G401.6 (cell line): ENCODE data around the gene ASPRV1.

Experiments used
- FAIRE-seq: peaks from 2 replicates; lab custom pipeline; 2012; peaks lifted over from hg19 to GRCh38; lab: Jason Lieb, UNC

Gene ASPRV1

DNA sequence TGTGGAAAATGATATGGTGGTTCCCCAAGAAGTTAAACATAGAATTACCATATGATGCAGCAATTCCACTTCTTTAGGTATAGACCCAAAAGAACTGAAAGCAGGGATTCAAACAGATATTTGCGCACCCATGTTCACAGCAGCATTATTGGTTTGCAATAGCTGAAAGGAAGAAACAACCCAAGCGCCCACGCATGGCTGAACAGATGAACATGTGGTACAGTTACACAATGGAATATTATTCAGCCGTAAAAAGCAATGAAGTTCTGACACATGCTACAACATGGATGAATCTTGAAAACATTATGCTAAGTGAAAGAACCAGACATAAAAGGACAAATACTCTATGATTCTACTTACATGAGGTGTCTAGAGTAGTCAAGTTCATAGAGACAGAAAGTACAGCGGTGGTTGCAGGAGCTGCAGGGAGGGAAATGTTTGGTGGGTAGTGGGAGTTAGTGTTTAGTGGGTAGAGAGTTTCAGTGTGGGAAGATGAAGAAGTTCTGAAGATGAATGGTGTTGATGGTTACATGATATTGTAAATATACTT lies 26.7 kb upstream of the ASPRV1 start:
- FAIRE-seq, result no peak

DNA sequence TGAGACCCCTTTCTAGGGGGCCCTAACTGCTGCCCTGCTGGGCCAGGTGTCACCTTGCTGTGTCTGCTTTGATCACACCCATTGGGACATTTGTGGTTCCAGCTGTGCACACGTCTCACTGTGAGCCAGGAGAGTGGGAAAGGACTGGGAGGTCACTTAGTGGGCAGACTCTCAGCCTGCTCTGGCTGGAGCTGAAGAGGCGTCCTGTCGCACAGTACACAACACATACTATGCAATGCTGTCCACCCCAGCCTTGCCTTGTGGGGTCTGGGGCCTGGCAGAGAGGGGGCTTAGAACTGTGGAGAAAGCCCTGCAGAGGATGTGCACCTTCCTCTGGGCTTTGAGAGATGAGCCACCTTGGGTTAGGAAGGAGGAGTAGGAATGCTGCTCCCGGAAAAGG lies 25.3 kb upstream of the ASPRV1 start:
- no peak for FAIRE-seq

DNA sequence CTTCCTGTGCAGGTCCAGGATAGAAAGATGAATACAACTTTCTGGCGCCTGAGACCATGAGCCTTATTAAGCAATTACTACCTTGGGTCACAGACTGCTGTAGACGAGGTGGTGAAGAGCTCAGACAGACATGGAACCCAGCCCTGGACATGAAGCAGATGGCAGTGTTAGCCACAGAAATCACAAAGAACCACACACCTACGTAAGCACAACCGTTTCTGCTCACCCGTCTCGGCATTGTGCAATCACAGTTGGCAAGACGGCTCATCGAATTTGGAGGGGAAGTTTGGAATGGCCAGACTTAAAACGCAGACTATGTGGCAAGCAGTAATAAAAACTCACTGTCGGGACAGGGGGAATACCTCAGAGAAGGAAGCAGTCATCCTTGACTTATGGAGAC lies 24.3 kb upstream of the ASPRV1 start:
- FAIRE-seq, result no peak

DNA sequence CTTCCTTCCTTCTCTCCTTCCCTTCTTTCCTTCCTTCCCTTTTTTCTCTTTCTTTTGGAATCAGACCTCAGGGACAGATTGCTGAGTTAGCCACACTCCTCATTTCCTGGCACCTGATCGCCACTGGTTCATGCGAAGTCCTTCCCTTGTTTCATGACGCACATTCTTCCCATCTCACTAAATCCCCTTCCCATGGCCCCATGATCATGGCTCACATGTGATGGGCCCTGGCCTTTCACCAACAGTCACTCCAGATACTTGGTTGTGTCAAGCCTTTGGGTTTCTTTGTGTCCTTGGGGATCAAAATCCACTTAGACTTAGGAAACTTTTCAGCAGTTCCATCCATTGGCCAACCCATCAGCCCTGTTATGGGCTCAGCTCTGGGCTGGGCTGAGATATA lies 23.8 kb upstream of the ASPRV1 start:
- no peak for FAIRE-seq

DNA sequence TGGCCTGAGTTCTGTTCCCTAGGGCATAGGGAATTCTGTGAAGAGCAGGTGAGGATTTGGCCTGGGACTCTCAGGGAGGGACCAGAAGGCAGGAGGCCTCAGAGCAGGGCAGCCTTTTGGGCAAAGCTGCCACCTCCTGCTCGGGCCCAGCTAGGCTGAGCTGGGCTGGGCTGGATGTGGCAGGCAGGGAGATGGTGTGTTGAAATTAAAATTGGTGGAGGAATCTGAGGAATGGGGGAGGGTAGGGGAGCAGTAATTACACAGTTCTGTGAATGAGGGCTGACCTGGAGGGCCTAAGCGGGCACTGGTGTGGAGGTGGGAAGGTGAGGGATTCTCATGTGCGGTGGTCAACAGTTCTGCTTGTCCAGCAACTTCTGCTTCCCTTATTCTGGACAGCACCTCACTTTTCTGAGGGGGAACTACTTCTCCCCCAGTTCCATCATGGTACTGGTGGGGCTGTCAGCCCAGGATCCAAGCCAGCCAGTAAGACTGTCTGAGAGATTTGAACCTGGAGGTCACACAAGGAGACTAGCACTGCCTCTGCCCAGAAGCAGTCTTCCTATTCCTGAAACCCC lies 22.0 kb upstream of the ASPRV1 start:
- FAIRE-seq, result no peak

DNA sequence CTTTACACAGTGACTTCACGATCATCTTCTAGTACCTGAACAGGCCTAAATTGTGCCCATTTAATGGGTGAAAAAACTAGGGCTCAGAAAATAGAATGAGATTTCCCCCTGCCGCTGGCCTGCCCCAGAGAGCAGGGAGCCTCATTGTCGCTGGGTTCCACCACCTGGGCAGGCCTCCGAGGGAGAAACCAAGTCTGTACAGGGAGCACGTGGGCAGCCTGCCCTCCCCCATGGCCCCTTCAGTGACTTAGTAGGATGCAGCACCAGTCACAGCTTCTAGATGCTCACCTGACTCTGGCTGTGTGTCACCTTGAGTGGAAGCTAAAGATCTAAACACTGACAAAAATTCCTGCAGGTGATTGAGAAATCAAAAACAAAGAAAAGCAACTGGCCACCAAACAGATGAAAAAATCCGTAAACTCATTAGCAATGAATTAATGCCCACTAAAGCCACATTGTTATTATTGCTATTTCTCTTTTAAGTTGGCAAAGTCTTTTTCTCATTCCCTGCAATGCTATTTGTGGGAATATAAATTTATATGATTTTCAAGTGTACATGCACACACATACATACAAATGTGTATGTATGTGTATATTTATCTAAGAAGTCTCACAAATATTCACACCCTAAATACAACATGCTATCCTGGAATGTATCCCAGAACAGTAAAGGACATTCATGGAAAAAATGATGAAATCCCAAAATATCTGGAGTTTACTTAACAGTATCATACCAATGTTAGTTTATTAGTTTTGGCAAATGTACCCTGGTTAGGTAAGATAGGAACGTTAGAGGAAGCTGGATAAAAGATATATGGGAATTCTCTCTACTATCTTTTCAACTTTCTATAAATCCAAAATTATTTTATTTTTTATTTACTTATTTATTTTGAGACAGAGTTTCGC lies 18.7 kb upstream of the ASPRV1 start:
- no peak for FAIRE-seq

DNA sequence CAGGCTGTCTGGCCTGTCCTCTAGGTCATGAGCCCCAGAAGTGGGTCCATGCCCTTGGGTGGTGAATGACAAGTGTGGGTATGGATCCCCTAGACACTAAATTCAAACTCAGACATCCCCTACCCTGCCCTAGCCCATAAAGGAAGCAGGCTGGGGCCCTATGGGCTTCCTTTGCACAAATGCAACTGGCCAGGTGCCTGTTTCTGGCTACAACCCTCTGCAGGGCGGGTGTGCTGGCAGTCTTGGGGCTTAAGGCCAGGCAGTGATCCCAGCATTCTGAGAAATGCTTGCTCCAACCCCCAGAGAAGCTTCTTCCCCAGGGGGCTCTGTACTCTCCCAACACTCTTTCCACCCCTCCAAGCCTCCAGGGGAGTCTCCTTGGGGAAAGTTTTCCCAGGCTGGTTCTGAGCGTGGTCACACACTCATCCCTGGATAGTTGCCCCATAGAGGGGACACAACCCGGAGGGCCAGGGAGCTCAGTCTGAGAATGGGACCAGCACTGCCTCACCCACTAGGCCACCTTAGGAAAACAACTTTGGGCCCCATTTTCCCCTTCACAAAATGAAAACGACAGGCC lies 16.6 kb upstream of the ASPRV1 start:
- no peak for FAIRE-seq

DNA sequence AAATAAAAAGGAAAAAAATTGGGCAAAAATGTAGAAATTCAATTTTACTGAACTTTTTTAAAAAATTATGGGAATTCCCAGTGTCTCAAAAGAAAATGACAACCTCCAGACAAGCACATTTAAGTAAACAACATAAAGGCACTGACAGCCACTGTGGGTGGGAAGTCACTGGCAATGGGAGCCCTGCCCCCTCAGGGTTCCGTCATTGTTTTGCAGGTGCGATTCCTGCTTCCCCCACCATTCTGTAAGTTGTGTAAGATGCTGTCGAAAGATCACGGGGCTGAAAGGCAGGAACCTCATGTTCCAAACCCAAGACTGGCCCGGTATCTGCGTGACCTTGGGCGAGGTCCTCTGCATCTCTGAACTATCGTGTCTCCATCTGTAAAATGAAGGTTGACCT lies 15.8 kb upstream of the ASPRV1 start:
- FAIRE-seq, result no peak

DNA sequence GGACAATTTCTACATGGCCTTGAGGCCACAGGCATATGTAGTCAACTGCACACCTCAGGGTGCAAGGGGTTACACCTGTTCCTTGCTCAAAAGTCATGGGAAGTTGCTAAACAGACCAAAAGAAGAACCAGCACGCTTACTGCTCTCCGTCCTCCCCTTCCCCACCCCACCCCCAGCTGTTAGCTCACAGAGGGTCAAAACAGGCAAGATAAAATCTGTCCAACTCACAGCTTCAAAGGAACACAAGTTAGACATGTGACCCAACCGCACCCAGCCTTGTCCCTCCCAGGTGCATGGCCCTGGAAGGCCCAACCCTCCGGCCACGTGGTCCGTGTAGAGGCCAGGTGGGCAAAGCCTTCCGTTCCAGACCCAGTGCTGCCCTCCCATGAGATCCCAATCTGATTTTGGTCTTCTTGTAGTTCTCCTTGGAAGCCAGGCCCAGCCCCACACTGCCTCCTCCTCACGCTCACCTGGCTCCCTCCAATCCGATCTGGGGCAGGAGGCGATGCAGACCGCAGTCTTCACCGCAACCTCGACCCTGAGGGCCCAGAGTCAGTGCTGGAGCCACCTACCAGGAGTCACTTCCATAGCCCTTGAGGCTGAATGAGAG lies 14.5 kb upstream of the ASPRV1 start:
- no peak for FAIRE-seq

DNA sequence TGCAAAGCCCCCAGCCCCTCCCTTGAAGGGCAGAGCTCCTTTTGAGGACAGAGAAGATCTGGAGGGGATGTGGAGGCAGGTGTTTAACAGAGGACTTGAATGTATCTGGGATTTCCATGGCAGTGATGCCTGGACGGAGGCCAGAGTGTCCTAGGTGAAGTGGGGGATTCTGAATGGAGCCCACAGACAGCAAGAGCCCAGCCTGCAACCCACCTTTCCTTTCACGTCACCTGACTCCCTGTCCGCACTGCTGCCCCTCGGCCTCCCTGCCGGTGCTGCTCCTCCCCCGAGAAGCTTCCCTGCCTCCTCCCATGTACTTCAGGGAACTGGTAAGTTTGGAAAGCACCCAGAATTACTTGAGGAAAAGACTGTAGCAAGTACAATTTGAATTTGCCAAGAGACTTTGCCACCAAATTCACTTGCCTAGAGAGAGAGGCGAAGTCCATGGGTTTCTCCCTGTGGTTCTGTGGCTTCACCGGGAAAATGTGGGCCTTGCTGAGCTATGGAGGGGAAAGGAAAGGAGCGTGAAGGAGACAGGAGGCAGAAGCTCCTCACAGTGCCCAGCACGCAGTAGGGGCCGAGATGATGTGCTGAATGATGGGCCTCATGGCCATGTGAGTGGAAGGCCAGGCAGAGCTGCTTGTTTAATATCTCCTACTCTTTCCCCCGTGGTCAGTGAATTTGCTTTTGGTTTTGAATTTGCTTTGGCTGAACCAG lies 13.9 kb upstream of the ASPRV1 start:
- FAIRE-seq, result no peak

DNA sequence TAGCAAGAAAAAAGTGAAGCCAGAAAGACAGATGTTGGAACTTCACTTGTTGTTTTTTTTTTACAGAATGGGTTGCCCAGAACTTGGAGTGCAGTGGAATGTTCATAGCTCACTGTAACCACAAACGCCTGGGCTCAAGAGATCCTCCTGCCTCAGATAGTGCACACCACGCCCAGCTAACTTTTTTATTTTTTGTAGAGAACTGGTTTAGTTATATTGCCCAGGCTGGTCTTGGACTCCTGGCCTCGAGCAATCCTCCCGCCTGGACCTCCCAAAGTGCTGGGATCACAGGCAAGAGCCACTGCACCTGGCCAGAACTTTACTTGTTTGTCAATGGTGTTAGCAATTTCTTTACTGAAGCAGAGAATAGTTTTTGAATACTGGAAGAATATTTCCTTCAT lies 11.9 kb upstream of the ASPRV1 start:
- FAIRE-seq, result no peak

DNA sequence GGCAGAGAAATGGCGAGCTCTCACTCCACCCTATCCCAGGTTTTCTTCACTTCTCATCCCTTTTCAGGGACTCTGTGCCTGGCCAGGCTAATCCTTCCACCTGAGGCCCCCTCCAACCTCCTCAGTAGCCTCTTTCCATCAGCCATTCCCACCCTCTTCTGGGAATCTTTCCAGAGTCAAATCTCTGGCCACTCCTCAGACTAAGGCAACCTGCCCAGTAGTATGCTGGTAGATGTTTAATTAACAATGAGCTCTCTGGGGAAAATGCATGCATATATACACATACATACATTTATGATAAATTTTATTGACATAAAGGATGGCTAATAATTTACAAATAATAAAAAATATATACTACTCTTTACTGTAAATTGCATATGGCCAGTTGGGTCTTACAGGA lies 11.4 kb upstream of the ASPRV1 start:
- FAIRE-seq, result no peak

DNA sequence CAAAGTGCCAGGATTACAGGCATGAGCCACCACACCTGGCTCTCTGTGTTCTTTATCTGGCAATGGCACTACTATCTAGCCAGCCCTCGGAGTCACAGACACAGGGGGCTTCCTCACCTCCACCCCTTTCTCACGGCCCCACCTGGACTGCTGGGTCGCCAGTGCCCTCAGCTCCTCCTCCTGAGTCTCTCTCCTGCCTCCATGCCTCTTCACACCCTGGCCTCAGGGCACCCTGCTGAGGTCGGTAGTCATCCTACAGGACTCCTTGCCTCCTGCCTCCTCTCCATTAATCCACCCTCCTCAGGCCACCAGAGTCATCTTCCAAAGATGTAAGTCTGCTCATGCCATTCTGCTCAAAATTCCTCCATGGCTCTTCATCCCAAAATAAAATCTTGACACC lies 8.6 kb upstream of the ASPRV1 start:
- FAIRE-seq, result no peak

DNA sequence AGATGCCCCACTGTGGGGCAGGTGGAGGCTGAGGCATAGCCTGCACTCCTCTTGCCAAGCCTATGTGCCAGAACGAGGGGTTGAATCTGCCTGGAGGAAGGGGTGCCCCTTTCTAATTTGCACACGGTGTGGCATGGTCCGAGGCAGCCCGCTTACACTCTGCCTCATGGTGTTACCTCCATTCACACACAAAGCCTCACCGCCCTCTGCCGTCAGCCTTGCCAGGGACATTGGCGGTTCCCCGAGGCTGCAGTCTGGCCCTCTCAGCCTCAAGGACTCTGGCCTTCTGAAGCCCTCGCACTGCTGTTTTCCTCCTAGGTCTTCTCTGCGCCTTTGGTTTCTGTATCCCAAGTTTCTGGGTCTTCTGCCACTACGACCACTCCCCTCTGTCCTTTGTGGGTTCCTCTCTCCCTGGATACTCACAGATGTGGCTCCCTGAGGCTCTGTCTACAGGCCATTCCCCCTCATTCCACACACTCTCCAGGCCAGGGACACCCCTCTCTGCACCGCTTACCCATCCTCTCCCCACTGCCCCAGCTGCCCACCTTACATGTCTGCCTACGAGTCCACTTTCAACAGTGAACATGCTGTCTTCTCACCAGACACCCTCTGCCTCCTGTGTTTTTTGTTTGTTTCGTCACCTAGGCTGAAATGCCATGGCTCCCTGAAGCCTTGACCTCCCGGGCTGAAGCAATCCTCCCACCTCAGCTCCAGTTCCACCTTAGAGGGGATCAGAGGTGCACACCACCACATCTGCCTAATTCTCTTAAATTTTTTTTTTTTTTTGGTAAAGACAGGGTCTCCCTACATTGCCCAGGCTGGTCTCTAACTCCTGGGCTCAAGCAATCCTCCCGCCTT lies 7.9 kb upstream of the ASPRV1 start:
- FAIRE-seq, result no peak

DNA sequence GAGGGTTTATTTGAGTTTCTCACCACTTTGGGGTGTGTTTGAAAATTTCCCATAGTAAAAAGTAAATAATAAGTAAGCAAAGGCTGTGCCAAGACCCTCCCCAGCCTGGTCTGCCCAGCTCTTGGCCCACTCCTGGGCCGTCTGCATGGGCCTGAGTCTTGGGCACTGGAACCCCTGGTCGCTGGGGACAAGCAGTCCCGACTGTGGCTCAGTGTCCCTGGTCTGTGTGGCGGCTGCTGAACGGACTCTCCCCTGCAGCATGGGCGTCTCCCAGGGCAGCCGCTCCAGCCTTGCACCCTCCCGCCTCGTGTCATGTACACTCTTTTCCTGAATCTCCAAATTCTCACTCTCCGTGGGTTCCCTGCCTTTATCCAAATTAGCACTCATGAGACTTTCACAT lies 7.2 kb upstream of the ASPRV1 start:
- no peak for FAIRE-seq

DNA sequence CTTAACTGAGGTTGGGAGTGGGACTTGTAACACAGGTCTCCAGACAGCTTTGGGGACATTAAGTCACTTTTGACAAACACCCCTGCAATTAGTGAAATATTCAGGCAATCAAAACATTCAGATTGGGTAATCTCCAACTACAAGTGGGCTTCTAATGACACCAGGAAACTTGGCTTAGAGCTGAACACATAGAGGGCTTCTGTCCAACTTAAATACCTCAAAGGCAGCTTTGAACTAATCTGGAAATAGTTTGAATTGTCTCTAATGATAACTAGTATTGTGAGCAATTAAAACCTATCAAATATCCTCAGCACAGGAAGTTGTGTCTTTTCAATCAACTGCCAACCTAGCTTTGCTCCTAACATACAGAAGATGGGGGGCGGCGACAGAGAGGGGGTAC lies 5.1 kb upstream of the ASPRV1 start:
- no peak for FAIRE-seq

DNA sequence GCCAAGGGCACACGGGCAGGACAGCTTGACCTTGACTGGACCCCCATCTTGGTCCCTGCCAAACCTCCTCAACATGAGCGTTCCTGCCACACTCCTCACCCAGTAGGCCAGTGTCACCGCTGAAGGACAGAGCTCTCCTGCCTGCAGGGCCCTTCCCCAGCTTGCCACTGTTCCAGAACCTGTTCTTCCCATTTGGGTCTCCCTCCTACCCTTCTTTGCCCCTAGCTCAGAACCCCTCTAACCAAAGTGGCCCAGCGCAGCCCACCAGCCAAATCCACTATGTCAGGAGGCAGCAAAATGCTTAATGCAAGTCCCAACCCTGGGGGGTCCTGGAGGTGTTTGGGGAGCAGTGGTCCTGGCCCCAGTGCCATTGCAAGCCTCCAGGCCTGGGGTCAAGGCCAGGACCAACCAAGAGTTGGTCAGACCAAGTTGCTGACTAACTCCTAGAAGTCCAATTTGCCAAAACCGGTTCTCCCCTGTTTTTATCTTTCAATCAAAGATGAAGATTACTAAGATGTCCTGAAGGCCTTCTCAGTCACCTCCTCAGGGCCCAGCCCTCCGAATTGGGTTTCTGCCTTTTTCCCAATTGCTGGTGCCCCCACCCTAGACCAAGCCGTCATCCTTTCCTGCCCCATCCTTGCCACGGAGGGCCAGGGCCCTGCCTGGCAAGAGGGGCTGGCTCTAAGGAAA lies 4.5 kb upstream of the ASPRV1 start:
- no peak for FAIRE-seq

DNA sequence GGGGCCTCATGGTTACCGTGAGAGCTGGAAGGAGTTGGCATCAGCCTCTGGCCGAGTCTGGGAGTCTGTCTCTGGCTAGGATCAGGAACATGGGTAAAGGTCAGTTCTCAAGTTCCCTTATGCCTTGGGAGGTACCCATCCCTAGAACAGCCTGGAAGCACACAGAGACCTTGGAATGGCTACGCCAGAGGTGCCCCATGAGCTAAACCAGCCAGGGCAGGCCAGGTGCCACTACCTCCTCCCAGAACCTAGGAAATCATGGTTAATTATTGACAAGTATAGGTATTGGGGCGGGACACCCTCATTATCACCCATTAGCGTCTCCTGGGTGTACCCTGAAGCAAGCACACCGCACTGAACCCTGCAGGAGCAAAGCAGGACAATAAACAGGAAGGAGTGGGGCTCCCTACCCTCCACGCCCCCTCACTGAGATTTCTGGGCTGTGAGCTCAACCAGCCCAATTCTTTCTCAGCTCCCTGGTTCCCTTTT lies 3.0 kb upstream of the ASPRV1 start:
- FAIRE-seq, result no peak

DNA sequence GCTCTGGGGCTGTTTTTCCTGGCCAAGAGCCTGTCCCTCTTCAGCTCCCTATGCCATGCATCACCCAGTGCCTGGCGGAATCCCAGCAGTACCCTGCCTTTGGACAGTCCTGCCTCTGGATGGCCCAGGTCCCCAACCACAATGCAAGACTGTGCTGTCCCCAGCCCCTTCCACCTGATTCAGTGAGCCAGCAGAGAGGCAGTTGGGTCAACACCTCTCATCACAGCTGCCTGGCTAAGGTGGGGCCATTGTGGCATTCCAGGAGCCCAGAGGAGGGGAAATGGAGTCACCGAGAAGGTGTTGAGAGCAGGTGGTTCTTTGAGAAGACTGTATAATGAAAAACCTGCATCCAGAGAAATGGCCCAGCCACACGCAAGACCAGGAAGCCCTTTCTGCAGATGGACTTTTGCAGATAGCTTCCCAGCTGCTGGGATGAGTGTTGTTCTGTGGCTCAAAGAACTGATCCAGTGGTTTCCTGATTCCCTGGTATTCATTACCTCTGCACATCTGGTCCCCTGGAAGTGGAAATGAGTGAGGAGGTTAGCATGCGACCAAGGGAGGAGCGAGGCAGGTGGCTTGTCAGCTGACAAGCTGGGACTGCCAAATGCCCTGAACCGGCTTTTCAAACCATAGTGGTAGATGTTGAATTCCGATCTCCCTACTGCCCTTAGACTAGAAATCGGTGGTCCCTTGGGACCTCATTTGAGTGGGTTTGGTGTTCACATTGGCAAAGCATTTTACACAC lies 1.7 kb upstream of the ASPRV1 start:
- no peak for FAIRE-seq

DNA sequence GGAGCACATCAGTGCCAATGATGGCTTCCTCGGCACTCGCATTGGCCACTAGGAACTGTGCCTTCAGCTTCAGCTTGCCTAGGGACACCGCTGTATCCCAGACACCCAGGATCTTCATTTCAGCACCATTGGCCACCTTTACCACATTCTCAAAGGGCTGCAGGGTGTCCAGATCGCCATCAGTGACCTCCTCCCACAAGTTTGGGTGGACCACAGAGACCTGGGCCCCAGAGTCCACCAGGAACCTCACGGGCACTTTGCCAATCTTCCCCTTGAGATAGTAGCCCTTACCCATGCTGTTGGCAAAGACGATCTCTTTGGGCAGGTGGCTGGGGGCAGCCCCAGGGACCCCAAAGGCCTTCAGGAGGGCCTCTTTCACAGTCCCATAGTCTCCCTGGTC lies 610 bp downstream of the ASPRV1 start:
- FAIRE-seq, result no peak
